ENCODE measurements around the gene ARFGEF2.
"Not testable (repeated sequence)": the region's sequence is repeated elsewhere in the genome, so short reads cannot be mapped to it uniquely, and the experiment has no call there.

ARFGEF2 gene

DNA sequence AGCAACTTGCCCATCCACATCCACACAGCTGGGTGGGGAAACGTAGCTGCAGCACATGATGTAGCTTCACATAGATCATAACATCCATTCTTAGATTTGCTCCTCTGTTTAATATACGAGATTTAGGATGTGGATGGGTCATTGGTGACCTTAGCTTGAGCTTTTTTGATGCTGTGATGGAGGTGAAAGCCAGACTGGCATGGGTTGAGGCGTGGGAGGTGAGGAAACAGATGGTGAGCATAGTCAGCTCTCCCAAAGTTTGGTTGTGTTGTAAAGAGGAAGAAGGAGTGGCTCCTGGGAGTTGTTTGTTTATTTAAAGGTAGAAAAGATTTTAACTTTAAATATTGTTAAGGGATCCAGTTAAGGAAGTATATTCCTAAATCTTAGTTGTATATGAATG lies 5.3 kb downstream of the ARFGEF2 start:
- no peak for DNase-seq (ENCODE audit: low read depth in 2 of 2, low spot score in 1 of 2)

DNA sequence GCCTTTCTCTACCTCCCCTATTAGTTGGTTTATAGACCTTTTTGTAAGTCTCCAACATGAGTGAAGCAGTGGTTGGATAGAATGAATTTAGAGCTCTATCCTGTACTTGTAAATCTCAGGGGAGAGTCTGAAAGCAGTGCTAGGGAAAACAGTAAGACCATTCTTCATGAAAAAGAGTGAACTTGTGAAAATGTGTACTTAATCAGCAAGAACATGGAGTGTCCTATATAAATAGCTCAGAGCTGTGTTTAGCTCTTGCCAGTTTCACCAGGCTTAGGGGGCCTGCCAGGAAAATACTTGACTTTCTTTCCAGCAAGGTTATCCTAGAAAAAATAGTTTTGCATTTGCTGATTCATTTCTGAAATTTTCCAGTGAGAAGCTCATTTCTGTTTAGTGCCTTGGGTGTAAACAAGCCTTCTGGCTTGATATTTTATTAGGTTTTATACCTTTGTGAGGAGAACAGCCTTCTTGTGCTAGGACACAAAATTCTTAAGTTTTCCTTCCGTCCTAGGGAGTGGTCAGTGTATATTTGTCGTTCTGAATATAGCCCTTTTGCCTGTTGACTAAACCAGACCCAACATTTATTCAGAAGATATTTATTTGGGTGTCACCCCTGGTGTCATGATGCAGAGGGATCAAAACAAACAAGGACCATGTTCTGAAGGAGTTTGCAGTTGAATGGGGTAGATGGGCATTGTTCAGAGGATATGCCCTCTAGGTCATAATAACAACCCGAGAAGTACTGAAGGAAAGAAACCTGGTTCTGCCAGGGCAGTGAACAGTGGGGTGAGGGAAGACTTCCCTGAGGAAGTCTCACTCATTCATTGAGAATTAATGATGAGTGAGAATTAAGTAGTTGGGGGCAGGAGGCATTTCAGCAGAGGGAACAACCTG lies 7.6 kb downstream of the ARFGEF2 start:
- no peak for DNase-seq (ENCODE audit: low read depth in 2 of 2, low spot score in 1 of 2)

DNA sequence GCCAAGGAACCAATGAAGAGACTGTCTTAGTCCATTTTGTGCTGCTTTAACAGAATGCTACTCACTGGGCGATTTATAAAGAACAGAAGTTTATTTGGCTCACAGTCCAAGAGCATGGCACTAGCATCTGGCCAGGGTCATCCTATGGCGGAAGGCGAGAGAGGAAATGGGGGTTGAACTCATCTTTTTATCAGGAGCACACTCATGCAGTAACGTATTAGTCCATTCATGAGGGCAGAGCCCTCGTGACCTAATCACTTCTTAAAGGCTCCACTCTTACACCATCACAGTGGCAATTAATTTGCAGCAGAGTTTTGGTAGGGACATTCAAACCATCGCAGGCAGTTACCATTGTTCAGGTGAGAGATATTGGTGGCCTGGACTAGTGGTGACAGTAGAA lies 8.5 kb downstream of the ARFGEF2 start:
- DNase-seq (ENCODE audit: low read depth in 2 of 2, low spot score in 1 of 2) = no peak

DNA sequence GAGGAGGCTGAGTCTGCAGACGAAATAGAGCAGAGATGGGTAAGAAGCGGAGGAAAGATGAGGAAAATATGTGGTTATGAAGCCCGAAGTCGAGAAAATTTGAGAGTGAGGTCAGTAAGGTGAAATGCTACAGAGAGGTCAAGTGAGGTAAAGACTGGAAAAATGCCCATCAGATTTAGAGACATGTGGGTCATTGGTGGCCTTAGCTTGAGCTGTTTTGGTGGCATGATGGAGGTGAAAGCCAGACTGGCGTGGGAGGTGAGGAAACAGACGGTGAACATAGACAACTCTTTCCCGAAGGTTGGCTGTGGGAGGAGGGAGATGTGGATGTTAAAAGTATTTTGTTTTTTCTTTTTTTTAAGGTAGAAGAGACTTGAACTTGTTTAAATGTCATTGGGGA lies 9.4 kb downstream of the ARFGEF2 start:
- DNase-seq (ENCODE audit: low read depth in 2 of 2, low spot score in 1 of 2) = no peak

DNA sequence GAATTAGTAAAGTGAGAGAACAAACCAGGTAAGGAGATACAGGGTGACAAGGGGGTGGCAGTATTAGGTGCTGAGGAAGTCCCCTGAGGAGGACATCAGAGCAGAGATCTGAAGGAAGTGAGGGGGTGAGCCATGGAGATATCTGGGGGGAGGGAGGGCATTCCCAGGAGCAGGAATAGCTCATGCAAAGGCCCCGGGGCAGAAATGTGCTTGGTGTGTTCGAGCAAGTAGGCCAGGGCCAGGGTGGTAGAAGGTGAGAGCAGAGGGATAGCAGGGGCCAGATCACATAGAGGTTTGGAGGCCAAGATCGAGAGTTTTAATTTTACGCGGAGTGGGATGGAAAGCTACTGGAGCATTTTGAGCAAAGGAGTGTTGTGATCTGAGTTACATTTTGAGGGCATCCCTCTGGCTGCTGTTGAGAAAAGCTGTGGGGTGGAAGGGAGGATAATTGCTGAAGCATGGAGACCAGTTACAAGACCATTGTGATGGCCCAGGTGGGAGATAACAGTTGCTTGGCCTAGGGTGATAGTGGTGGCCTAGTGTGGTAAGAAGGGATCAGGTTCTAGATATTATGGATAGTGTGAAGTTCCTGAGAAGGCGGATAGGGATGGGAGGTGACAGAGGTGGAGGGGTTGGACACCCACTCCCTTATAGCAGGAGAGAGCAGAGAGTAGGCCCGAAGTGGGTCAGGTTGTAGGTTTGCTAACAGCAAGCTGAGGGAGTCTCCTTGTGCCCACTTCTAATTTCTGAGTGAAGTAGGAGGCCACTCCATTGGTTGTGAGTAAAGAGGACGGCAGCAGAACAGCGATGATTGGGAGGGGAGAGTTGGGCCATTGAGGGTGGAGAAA lies 10.2 kb downstream of the ARFGEF2 start:
- DNase-seq (ENCODE audit: low read depth in 2 of 2, low spot score in 1 of 2) = no peak

DNA sequence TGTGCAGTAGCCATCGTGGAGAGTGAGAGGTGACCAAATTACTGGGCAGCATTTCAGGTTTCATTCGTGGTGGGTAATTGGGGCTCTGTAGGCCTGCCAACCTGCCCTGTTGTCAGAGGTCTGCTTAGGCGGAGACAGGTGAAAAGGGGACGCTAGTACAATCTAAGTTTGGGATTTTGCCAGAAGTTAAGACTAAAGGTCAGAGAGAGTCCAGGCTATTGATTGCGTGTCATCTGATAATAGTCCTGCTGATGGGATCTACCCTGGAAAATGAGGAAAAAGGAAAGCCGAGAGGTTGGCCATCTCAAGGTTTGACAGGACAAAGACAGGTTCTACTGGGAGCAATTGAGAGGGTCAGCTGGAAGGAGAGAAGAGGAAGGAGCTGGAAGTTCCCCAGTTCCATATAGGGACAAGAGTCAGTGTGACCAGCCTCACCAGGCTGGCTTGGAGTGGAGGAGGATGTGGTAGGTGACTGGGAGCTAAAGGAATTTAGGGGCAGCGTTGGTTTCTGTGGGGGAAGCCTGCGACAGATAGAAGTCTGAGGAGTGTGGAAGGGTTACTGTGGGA lies 10.9 kb downstream of the ARFGEF2 start:
- no peak for DNase-seq (ENCODE audit: low read depth in 2 of 2, low spot score in 1 of 2)

DNA sequence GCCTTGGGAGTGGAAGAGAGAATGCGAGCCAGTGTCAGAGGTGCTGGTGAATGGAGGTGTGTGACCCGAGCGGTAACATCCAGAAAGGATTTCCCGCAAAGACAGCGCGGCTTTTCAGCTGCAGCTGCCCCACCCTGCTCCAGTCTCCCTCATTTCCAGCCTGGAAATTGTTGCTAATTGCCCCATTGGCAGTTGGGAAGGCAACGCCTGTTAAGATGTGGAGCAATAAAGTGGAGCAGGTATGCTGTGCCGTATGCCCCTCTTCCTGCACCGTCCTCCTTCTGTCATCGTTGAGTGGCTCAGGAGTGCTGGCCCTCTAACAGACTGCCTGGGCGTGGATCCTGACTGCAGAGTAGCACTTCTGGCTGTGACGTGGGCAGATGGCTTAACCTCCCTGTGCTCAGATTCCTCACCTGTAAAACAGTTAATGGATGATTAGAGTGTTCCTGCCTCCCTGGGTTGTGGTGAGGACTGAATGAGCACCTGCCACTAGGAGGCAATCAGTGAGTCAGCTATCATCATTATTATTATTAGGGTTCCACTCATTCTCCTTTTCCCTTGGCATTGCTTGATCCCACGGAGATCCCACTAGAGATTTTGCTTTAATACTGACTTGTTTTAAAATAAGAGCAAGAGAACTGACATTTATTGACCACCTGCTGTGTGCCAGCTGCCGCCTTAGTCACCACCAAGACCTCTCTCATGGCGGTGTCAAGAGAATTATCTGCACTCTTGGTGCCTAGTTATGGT lies 11.7 kb downstream of the ARFGEF2 start:
- no peak for DNase-seq (ENCODE audit: low read depth in 2 of 2, low spot score in 1 of 2)

DNA sequence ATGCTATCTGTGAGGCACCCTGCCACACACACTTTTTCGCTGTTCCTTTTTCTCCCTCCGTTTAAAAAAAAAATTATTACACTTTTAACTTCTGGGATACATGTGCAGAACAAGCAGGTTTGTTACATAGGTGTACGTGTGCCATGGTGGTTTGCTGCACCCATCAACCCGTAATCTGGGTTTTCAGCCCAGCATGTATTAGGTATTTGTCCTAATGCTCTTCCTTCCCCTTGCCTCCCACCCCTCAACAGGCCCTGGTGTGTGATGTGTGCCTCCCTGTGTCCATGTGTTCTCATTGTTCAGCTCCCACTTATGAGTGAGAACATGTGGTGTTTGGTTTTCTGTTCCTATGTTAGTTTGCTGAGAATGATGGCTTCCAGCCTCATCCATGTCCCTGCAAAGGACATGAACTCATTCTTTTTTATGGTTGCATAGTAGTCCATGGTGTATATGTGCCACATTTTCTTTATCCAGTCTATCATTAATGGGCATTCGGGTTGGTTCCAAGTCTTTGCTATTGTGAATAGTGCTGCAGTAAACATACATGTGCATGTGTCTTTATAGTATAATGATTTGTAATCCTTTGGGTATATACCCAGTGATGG lies 12.9 kb downstream of the ARFGEF2 start:
- not testable (repeated sequence) for DNase-seq (ENCODE audit: low read depth in 2 of 2, low spot score in 1 of 2)

DNA sequence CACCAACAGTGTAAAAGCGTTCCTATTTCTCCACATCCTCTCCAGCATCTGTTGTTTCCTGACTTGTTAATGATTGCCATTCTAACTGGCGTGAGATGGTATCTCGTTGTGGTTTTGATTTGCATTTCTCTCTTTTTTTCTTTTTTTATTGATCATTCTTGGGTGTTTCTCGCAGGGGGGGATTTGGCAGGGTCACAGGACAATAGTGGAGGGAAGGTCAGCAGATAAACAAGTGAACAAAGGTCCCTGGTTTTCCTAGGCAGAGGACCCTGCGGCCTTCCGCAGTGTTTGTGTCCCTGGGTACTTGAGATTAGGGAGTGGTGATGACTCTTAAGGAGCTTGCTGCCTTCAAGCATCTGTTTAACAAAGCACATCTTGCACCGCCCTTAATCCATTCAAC lies 13.5 kb downstream of the ARFGEF2 start:
- DNase-seq (ENCODE audit: low read depth in 2 of 2, low spot score in 1 of 2) = not testable (repeated sequence)

DNA sequence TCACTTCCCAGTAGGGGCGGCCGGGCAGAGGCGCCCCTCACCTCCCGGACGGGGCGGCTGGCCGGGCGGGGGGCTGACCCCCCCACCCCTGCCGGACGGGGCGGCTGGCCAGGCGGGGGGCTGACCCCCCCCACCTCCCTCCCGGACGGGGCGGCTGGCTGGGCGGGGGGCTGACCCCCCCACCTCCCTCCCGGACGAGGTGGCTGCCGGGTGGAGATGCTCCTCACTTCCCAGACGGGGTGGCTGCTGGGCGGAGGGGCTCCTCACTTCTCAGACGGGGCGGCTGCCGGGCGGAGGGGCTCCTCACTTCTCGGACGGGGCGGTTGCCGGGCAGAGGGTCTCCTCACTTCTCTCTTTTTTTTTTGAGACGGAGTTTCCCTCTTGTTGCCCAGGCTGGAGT lies 14.7 kb downstream of the ARFGEF2 start:
- not testable (repeated sequence) for DNase-seq (ENCODE audit: low read depth in 2 of 2, low spot score in 1 of 2)

DNA sequence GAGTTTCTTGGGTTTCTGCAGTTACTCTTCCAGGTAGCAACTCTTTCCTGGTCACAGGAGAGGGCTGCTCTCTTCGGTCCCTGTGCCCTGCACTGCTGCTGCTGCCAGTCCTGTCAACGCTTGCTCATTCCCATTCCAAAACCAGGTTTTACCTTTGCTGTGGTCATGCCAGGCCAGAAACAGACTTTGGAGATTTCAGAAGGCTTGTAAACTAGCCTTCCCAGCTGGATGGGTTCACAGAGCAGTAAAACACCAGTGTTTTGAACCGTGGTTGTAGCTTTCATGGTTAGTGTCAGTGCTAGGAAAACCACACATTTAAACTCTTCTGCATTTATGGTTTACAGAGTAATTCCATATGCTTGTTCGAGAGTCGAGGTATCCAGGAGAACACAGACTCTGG lies 16.2 kb downstream of the ARFGEF2 start:
- DNase-seq (ENCODE audit: low read depth in 2 of 2, low spot score in 1 of 2) = no peak

DNA sequence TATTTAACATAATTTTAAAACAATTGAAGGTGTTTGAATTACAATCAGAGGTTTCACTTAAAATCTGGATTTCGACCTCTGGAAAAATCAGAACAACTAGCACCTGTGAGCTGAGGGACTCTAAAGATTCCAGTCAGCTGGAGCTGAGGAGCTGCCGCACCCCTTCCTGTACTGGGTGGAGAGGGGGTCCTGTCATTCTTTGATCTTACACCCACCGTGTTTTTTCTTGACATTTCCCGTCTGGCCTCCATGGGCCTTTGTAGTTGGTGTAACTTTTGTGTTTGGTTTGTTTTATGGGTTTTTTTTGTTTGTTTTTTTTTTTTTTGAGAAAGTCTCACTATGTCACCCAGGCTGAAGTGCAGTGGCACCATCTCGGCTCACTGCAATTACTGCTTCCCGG lies 17.2 kb downstream of the ARFGEF2 start:
- DNase-seq (ENCODE audit: low read depth in 2 of 2, low spot score in 1 of 2) = no peak

DNA sequence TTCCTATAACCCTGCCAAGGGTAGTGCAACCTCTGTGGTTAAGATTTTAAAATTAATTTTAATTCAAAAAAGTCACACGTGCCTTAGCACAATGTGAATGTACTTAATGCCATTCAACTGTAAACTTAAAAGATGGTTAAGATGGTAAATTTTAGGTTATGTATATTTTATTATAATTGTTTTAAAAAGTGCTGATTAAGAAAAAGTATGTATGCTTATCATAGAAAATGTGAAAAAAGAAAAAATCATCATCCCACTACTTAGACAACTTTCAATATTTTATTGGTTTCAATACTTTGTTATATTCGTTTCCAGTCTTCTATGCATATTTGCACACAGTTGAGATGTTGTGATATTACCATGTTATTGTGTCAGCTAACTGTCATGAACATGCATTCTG lies 18.7 kb downstream of the ARFGEF2 start:
- no peak for DNase-seq (ENCODE audit: low read depth in 2 of 2, low spot score in 1 of 2)

DNA sequence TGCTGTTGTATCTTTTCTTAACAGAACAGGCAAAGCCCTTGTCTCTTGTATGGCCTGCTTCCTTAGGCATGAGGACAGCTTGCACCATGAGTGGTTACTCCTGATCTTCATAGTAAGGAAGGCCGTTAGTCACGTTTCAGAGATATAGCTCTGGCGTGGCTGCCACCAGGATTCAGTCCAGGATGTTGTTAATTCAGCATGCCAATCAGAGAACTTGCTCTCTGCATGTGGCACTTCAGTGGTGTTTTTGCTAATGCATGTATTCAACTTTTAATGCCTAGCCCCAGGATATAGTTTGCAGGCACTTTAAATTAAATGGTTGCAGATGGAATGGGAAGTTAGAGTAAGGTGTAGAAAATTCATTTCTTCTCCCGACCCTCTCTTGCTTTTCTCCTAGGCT lies 20.0 kb downstream of the ARFGEF2 start:
- DNase-seq (ENCODE audit: low read depth in 2 of 2, low spot score in 1 of 2) = no peak

DNA sequence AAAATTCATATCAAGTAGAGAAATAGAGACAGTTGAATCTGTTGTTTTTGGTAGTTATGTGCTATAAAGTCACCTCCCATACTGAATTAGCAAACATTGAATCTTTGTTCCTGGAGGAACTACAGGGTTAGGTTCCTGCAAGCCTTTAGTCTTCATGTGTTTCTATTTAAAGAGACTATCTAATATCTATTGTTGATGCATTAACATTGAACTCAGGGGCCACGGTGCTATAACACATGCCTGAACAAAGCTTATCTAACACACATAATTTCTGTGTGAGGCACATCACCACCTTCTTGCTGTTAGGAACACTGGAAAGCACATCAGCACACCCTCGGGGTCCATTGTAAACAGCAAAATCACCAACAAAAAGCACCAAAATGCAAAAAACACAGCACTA lies 21.2 kb downstream of the ARFGEF2 start:
- no peak for DNase-seq (ENCODE audit: low read depth in 2 of 2, low spot score in 1 of 2)

DNA sequence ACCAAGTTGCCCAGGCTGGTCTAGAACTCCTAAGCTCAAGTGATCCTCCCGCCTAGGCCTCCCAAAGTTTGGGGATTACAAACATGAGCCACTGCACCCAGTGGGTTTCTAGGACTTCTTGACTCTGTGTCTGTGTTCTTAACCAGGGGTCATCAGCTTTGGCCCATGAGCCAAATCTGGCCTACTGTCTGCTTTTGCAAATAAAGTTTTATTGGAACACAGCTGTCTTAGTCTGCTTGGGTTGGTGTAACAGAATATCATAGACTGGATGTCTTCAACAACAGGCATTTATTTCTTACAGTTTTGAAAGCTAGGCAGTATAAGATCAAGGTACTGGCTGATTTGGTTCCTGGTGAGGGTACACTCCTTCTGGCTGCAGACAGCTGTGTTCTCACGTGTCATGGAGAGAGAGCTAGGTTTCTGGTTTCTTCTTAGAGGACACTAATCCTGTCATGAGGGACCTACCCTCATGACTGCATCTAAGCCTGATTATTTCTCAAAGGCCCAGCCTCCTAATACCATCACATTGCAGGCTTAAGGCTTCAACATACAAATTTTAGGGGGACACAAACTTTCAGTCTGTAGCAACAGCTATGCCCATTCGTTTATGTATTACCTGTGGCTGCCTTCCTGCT lies 23.3 kb downstream of the ARFGEF2 start:
- DNase-seq (ENCODE audit: low read depth in 2 of 2, low spot score in 1 of 2) = no peak

DNA sequence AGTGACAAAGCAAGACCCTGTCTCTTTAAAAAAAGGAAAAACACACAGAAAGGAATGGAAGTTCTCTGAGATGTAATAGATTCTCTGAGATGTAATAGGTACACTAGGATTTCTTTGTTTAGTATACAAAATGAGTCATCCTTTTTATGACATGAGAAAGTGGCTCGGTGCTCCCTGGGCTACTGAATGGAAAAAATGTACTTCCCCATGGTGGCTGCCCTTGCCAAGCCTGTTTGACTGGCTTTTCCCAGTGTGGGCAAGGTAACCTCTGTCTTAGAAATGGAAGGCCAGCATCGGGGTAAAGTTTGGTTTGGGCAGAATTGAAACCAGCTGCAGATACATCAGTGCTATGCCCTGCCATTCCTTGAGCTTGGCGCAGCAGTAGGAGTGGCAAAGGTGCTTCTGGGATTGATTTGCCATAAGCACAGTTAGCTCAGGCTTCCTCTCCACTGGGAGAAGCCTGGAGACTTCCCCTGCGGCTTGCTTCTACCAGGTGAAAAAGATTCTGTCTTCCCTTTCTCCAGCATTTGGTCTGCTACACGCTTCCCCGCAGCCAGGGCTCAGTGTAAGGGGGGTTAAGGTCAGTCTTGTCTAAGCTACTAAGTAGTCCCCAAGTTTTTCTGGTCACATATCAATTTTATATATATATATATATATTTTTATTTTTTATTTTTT lies 24.5 kb downstream of the ARFGEF2 start:
- no peak for DNase-seq (ENCODE audit: low read depth in 2 of 2, low spot score in 1 of 2)

DNA sequence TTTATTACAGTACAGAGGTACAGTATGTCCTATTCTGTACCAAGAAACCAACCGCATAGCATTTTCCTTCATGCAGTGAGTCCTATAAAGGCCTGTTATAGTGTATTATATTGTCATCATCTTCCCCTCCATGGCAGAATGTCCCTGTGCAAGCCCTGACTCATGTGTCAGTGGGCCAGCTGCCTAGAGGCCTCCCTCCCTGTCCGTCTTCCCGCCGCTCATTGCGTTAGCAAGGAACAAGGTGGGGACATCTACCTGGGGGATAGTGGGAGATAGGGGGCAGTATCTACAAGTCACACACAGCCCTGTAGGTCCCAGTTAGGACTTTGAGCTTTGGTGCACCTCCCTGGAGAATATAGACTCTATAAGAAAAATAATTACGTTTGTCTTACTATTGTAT lies 27.1 kb downstream of the ARFGEF2 start:
- DNase-seq (ENCODE audit: low read depth in 2 of 2, low spot score in 1 of 2) = no peak

DNA sequence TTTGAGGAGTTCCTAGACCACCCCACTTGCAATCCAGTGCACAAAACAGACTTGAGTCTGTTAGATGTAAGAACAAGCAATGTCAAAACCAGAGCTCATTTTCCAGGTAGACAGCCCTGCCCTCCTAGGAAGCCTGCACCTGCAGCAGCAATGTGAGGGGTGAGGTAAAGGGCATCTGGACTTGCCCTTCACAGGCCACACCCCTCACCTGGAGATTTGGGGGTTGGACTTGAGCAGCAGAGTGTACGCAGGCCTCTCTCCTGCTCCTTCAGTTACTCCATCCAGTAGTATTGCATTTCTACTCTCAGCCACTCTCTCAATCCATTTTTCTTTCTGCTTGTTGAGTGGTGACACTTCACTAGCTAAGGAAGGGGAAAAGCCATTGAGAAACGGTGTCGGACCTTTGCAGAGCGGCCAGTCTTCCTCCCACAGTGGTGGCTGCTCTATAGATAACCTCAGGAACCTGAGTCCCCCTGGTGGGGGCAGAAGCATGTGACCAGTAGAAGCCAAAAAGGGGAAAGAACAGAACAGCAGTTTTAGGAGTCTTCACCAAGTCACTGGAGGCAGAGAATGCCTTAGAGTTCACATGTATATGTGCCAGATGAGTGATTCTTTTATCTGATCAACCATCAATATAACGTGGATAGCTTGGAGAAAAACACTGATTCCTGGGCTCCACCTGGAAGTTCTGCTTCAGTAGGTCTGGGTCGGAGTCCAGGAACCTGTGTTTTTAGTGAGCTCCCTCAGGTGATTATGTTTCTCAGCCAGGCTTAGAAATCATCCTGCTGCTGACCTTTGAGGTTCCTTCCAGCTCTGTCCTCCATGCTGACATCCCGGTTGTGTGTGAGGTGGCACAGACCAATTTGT lies 28.0 kb downstream of the ARFGEF2 start:
- no peak for DNase-seq (ENCODE audit: low read depth in 2 of 2, low spot score in 1 of 2)

Measured in stimulated activated CD8-positive, alpha-beta memory T cell treated with anti-CD3 and anti-CD28 coated beads, Interleukin-4, amount 100 ng/mL, for 4 hours (primary cell).